Glutamatergic neuron (in vitro differentiated cells): Measurements from ENCODE around the gene EGFL8. TPM values are rescaled to one million over a fixed set of nuclear protein-coding genes. Genes with fewer than 3 reads are reported as not detected.
"Not testable (repeated sequence)": the region's sequence is repeated elsewhere in the genome, so short reads cannot be mapped to it uniquely, and the experiment has no call there.

Source experiments
- DNase-seq: peaks from one replicate; pipeline ENCODE4 v3.0.0; 2022
- H3K27ac Mint-ChIP-seq: one replicate; pipeline ENCODE4 v1.8.0; 2020; ENCODE audit warnings: mild to moderate bottlenecking, mixed read lengths, inconsistent platforms; ENCODE audit not compliant: unreplicated experiment
- H3K27me3 Mint-ChIP-seq: one replicate; pipeline ENCODE4 v1.8.0; 2020; ENCODE audit warnings: mild to moderate bottlenecking, moderate library complexity, mixed read lengths, inconsistent platforms; ENCODE audit not compliant: unreplicated experiment
- H3K36me3 Mint-ChIP-seq: one replicate; pipeline ENCODE4 v1.8.0; 2020; ENCODE audit warnings: mild to moderate bottlenecking, mixed read lengths, inconsistent platforms; ENCODE audit not compliant: unreplicated experiment
- H3K4me1 Mint-ChIP-seq: one replicate; pipeline ENCODE4 v1.8.0; 2020; ENCODE audit warnings: mild to moderate bottlenecking, low read depth, mixed read lengths, inconsistent platforms; ENCODE audit not compliant: unreplicated experiment
- H3K4me3 Mint-ChIP-seq: one replicate; pipeline ENCODE4 v1.8.0; 2020; ENCODE audit warnings: mild to moderate bottlenecking, mixed read lengths, inconsistent platforms; ENCODE audit not compliant: unreplicated experiment
- H3K9me3 Mint-ChIP-seq: one replicate; pipeline ENCODE4 v1.8.0; 2020; ENCODE audit warnings: mild to moderate bottlenecking, moderate library complexity, mixed read lengths, inconsistent platforms; ENCODE audit not compliant: unreplicated experiment
- CTCF ChIP-seq: fragments of 200-600 bp; sonication (generic); IDR thresholded peaks from one replicate; pipeline ENCODE4 v1.5.0; 2021; ENCODE audit not compliant: partially characterized antibody, unreplicated experiment
- total RNA-seq: library from RNA; stranded (reverse); fragmentation: NEBNext Ultra II Directional; extraction: Animal tissue kit (Norgen Biotek cat#: 25700); gene quantifications from one replicate; pipeline ENCODE4 v1.2.1, GENCODE V29; 2021; ENCODE audit not compliant: unreplicated experiment

Gene EGFL8
- total RNA-seq, 1 donor from 2014 or later = 23.0 TPM

- DNase-seq = no peak
Measured at GRCh38 chr6:32204268-32204715, 39.9 kb downstream of the EGFL8 start.

DNA sequence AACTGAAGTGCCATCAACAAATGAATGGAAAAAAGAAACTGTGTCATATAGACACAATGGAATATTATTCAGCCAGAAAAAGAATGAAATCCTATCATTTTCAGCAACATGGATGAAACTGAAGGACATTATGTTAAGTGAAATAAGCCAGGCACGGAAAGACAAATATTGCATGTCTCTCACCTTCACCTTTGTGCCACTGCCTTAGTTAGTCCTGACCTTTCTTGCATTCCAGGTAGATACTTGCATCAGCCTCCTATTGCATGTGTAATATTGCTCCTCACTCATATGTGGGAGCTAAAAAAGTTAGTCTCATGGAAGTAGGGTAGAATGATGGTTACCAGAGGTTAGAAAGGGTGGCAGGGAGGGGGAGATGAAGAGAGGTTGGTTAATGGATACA is 44.6 kb downstream of the EGFL8 start:
- Mint-ChIP-seq H3K9me3 (peaks cover 5% of the 10 kb centered on the region), H3K36me3 (no peaks in the 10 kb centered on the region), H3K4me3 (no peak overlapping the region)

More at GRCh38 chr6:32204268-32204715, 39.9 kb downstream of the EGFL8 start:
- TF ChIP-seq CTCF = no peak
- Mint-ChIP-seq H3K27me3 (peaks cover 2% of the 10 kb centered on the region), H3K36me3 (no peaks in the 10 kb centered on the region), H3K4me3 (no peak overlapping the region), H3K27ac (no peak overlapping the region), H3K4me1 (peaks cover 4% of the 10 kb centered on the region), H3K9me3 (peaks cover 6% of the 10 kb centered on the region)

GRCh38 chr6:32210191-32210601 is 45.8 kb downstream of the EGFL8 start:
- Mint-ChIP-seq H3K27ac (no peak overlapping the region), H3K9me3 (peaks cover 3% of the 10 kb centered on the region), H3K4me3 (no peak overlapping the region), H3K36me3 (no peaks in the 10 kb centered on the region), H3K27me3 (peaks cover 7% of the 10 kb centered on the region), H3K4me1 (no peaks in the 10 kb centered on the region)
- no peak for TF ChIP-seq CTCF
- DNase-seq = no peak

More for the DNA sequence above, 44.6 kb downstream of the EGFL8 start:
- TF ChIP-seq CTCF = no peak
- Mint-ChIP-seq H3K27ac (no peak overlapping the region), H3K4me1 (no peaks in the 10 kb centered on the region), H3K27me3 (peaks cover 7% of the 10 kb centered on the region)
- no peak for DNase-seq

DNA sequence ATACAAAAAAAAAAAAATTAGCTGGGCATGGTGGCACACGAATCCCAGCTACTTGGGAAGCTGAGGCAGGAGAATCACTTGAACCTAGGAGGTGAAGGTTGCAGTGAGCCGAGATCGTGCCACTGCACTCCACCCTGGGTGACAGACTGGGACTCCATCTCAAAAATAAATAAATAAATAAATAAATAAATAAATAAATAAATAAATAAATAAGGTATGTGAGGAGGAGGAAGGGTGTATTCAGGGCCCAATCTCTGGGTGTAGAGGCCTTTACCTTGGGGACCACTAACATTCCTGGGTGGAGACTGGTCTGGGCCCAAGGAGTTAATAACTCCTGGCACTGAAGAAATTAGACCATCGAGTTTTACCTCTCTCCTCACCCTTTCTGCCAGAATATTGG is 47.0 kb downstream of the EGFL8 start:
- H3K27me3 Mint-ChIP-seq, H3K4me1 Mint-ChIP-seq, H3K27ac Mint-ChIP-seq: not testable (repeated sequence)

DNA sequence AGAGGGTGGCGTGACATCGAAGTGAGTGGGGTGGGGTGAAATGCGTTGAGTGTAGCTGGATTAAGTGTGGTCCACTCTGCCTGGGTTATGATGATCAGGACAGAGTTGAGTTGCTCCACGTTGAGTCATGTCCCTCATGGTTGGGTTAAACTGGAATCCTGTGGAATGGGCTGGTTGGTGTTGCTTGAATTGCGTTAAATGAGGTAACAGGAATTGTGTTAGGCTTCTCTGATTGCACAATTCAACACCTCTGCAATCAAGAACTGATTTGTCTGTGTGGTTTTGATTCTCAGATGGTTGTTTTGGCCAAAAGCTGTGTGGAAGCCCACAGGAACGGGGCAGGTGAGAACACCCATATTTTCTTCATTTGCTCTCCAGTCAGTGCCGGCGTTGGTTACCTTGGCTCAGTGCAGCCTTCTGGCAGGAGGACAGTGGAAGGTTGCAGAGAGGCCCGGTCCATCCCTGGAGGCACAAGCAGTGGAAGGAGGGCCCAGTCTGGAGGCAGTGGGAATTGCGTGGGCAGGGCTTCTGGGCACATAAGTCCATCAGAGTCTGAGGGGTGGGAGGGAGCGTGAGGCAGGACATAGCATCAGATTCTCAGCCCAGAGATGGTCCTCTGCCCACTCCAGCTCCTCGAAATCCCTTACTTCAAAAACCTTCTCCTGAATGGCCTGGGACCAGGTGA is 47.8 kb downstream of the EGFL8 start:
- no peak for DNase-seq
- Mint-ChIP-seq H3K9me3 (no peaks in the 10 kb centered on the region), H3K36me3 (no peaks in the 10 kb centered on the region), H3K4me1 (no peaks in the 10 kb centered on the region), H3K27ac (no peak overlapping the region), H3K4me3 (no peak overlapping the region), H3K27me3 (peaks cover 8% of the 10 kb centered on the region)
- no peak for TF ChIP-seq CTCF

More for the DNA sequence above, 47.0 kb downstream of the EGFL8 start:
- not testable (repeated sequence) for H3K9me3 Mint-ChIP-seq, H3K36me3 Mint-ChIP-seq, H3K4me3 Mint-ChIP-seq, DNase-seq
